Activated B cell treated with CpG ODN at 0.5 μM for 24 hours (primary cell): ENCODE data around the gene CDH15. TPM values are rescaled to one million over a fixed set of nuclear protein-coding genes. Genes with fewer than 3 reads are reported as not detected.

Experiments
- ATAC-seq: fragments of 200-7000 bp; cut with Tn5 transposase; one replicate; pipeline ENCODE4 v1.10.0; 2021; ENCODE audit warnings: low read depth, mild to moderate bottlenecking, moderate library complexity
- CTCF ChIA-PET: fragments of 350-600 bp; sonication (Branson Sonifier 250); formaldehyde crosslinking; loops from one replicate; lab custom pipeline; 2021; ENCODE audit warnings: antibody characterized with exemption; lab: Charles Lee
- POLR2A ChIA-PET: fragments of 350-600 bp; sonication (Branson Sonifier 250); formaldehyde crosslinking; loops from one replicate; lab custom pipeline; 2021; ENCODE audit warnings: antibody characterized with exemption; lab: Charles Lee
- DNase-seq: peaks from one replicate; pipeline ENCODE4 v3.0.0; 2022
- H3K27ac Mint-ChIP-seq: one replicate; pipeline ENCODE4 v1.8.0; 2020; ENCODE audit warnings: mixed read lengths
- H3K27me3 Mint-ChIP-seq: one replicate; pipeline ENCODE4 v1.8.0; 2021; ENCODE audit warnings: mixed read lengths
- H3K36me3 Mint-ChIP-seq: one replicate; pipeline ENCODE4 v1.8.0; 2021; ENCODE audit warnings: low read depth, mixed read lengths
- H3K4me1 Mint-ChIP-seq: one replicate; pipeline ENCODE4 v1.8.0; 2021; ENCODE audit warnings: mixed read lengths
- H3K4me3 Mint-ChIP-seq: one replicate; pipeline ENCODE4 v1.8.0; 2020; ENCODE audit warnings: mild to moderate bottlenecking, mixed read lengths
- H3K9me3 Mint-ChIP-seq: one replicate; pipeline ENCODE4 v1.8.0; 2020; ENCODE audit warnings: mixed read lengths
- intact Hi-C: fragments of 100-400 bp; cut with micrococcal nuclease; formaldehyde crosslinking; loops from one replicate; pipeline ENCODE4 v1.15.1; 2024
- total RNA-seq: library from RNA; stranded (reverse); gene quantifications from 2 replicates; pipeline ENCODE4 v1.2.3, GENCODE V29; 2022
- TF ChIP-seq, protein P1 (sequence below): fragments of 200-600 bp; IDR thresholded peaks from one replicate; pipeline ENCODE4 v1.8.0; 2022; ENCODE audit warnings: antibody characterized with exemption, mild to moderate bottlenecking

CDH15 gene
- total RNA-seq, 1 donor from 2014 or later: not detected

DNA sequence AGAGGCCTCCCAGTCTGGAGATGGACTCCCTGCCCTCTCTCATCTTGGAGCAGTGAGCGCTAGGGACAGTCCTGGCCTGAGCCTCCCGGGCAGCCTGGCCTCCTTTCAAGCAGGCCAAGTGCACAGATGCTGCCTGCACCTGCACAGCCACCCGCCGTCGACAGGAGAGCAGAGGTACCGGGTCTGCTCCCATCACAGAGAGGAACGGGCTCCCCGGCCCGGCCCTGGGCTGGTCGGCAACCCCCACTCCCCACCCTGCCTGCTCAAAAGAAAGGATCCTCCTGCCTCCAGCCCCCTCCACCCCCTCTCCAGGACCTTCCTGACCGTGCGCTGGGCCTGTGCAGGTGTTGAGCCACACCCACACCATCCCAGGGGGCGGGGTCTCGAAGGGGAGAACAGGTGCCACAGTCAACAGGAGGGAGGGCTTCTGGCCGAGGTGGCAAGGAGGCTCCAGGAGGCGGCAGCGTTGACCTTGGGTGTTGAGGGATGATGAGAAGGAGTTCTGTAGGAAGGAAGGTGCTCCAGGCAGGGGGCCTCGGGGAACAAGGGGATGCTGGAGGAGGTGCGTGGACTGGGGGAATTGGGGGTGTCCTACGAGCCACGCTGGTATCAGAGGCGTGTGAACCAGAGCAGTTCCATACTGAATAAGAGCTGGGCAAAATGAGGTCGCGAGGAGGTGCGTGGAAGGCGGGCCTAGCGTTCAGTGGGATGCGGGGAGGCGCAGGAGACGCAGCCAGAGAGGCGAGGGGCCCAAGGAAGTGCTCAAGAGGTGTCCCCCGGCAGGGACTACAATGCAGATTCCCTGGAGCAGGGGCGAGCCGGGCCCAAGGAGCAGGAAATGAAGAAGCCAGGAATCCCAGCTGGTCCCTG, 967 bp upstream of the CDH15 start:
- ChIA-PET POLR2A (interaction anchor here (0.6 to 1.0 kb wide), 5 partner anchors 47 to 299 kb away, joined by 3 to 5 read pairs (median 4); partner anchors contain the start of gene ZNF778), CTCF (interaction anchor here (1.5 kb wide), 1 partner anchor 433 kb away, joined by 5 read pairs; no protein-coding TSS in a partner anchor)
- peaks cover 2% of the 10 kb centered on the region for H3K27me3 Mint-ChIP-seq
- ATAC-seq (no peak), DNase-seq (no peak)
- H3K9me3 Mint-ChIP-seq: no peaks in the 10 kb centered on the region
- peaks cover 16% of the 10 kb centered on the region for H3K4me1 Mint-ChIP-seq
- no peak overlapping the region for H3K27ac Mint-ChIP-seq
- H3K36me3 Mint-ChIP-seq: no peaks in the 10 kb centered on the region
- intact Hi-C loops: loop anchor here (1.0 to 10.0 kb wide), 7 partner anchors 22 to 716 kb away; partner anchors contain the start of genes APRT, TRAPPC2L and ZFPM1
- TF ChIP-seq, protein P1, sequence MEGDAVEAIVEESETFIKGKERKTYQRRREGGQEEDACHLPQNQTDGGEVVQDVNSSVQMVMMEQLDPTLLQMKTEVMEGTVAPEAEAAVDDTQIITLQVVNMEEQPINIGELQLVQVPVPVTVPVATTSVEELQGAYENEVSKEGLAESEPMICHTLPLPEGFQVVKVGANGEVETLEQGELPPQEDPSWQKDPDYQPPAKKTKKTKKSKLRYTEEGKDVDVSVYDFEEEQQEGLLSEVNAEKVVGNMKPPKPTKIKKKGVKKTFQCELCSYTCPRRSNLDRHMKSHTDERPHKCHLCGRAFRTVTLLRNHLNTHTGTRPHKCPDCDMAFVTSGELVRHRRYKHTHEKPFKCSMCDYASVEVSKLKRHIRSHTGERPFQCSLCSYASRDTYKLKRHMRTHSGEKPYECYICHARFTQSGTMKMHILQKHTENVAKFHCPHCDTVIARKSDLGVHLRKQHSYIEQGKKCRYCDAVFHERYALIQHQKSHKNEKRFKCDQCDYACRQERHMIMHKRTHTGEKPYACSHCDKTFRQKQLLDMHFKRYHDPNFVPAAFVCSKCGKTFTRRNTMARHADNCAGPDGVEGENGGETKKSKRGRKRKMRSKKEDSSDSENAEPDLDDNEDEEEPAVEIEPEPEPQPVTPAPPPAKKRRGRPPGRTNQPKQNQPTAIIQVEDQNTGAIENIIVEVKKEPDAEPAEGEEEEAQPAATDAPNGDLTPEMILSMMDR: no peak
- H3K4me3 Mint-ChIP-seq: peak overlapping the region; percentile 66

DNA sequence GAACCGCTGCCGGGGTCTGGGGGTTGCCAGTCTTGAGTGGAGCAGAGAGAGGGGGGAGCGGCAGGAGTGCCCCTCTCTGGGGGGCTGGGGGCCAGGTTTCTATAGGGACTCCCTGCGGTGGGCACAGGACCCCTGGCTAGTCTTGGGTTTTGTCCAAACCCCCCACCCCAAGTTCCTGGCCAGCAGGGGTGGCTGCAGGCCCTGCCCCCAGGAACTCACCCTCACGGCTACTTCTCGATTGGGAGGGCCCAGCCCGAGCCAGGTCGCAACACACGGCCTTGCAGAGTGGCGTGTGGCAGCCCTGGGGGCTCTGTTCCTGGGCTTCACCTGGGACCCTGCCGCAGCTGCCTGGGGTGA, 601 bp downstream of the CDH15 start:
- ATAC-seq (no peak), DNase-seq (no peak)
- Mint-ChIP-seq H3K27ac (no peak overlapping the region), H3K9me3 (no peaks in the 10 kb centered on the region), H3K4me3 (no peak overlapping the region), H3K27me3 (peaks cover 2% of the 10 kb centered on the region), H3K4me1 (peaks cover 12% of the 10 kb centered on the region), H3K36me3 (no peaks in the 10 kb centered on the region)
- POLR2A ChIA-PET: no interaction called here
- CTCF ChIA-PET: no interaction called here
- intact Hi-C loops: loop anchor here (5.0 to 10.0 kb wide), 2 partner anchors 75 to 717 kb away; partner anchors contain the start of gene ZFPM1
- TF ChIP-seq, protein P1: no peak

DNA sequence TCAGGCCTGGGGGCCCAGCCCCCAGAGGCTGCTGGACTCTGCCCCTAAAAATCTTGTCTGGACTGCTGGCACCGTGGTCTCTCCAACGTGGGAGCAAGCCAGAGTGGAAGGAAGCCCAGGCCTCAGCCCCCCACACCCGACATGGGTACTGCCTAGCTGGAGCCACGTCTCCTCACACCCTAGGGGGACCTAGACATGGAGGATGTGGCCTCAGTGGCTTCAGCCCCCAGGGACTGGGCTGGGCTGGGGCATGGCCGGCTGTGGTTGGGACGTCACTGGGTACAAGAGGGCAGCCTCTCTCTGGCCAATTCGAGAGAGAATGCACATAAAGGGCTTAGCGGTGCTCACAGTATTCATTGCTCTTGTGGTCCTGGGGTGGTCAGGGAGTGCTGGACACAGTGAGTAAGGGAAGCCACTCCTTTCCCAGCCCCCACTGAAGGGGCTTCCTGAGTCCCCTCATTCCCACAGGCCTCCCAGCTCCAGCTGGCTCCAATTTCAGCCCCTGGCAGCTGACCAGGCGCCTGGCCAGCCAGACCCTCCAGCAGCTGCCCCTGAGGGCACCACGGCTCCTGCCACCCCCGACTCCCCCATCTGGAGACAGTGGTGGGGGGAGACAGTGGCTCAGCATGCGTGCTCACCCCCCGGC, 1.1 kb downstream of the CDH15 start:
- peaks cover 2% of the 10 kb centered on the region for H3K27me3 Mint-ChIP-seq
- intact Hi-C loops: loop anchor here (5.0 to 10.0 kb wide), 2 partner anchors 75 to 718 kb away; partner anchors contain the start of gene ZFPM1
- TF ChIP-seq, protein P1: no peak
- H3K4me3 Mint-ChIP-seq: no peak overlapping the region
- no peak overlapping the region for H3K27ac Mint-ChIP-seq
- DNase-seq (no peak), ATAC-seq (no peak)
- peaks cover 10% of the 10 kb centered on the region for H3K4me1 Mint-ChIP-seq
- no peaks in the 10 kb centered on the region for H3K36me3 Mint-ChIP-seq
- H3K9me3 Mint-ChIP-seq: no peaks in the 10 kb centered on the region
- POLR2A ChIA-PET: no interaction called here
- CTCF ChIA-PET: no interaction called here

DNA sequence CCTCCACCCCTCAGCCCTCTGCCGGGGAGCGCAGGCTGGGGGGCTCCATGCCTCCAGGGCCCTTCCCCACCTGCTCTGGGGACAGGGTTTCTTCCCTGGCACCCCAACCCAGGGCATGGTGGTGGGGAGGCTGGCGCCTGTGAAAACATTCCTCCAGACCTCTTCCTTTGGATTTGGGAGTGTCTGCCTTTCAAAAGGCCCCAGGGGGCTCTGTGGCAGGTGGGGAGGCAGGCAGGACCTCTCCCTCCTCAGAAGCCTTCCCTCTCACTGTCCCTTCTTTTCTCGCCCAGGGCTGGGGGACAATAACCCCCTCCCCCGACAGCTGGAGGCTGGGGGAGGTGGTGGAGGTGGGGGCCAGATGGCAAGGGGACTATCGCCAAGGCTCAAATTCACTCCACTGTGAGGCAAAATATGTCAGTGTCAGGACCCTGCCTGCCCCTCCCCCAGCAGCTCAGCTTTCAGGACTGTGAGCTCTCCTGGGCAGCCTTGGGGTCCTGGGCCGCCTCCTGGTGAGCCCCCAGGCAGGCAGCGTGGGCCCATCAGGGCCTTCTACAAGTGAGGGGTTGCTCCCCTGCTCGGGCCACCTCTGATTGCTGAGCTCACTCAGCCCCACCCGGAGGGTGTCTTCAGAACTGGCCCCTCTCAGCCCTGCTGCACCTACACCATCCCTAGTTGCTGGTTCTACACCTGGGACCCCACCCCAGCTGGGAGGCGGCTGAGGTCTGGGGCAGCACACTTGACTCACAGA, 1.8 kb downstream of the CDH15 start:
- DNase-seq: no peak
- ChIA-PET POLR2A (no interaction called here), CTCF (no interaction called here)

More for the DNA sequence above, 1.8 kb downstream of the CDH15 start:
- Mint-ChIP-seq H3K27me3 (peaks cover 2% of the 10 kb centered on the region), H3K27ac (no peak overlapping the region), H3K4me3 (no peak overlapping the region), H3K9me3 (no peaks in the 10 kb centered on the region), H3K36me3 (no peaks in the 10 kb centered on the region), H3K4me1 (peaks cover 8% of the 10 kb centered on the region)
- intact Hi-C loops: loop anchor here (5.0 to 10.0 kb wide), 2 partner anchors 76 to 719 kb away; partner anchors contain the start of gene ZFPM1
- no peak for ATAC-seq
- TF ChIP-seq, protein P1: no peak
